Heart left ventricle (tissue), 13 donors: Measurements from ENCODE around the gene NLRP13.

Experiments
- POLR2A ChIP-seq, 2 donors: fragments of 450-650 bp; IDR thresholded peaks; one replicate each; pipeline ENCODE4 v1.6.1; 2017; ENCODE audit warnings: antibody characterized with exemption in 2 of 2, mild to moderate bottlenecking in 2 of 2, moderate library complexity in 2 of 2
- TF ChIP-seq, protein P1 (sequence below), 12 donors: fragments of 200-600 bp; sonication (generic) in 4 of 12; IDR thresholded peaks; one replicate each; pipeline versions ENCODE4 v1.5.0 to v1.8.0; 2018 to 2022; ENCODE audit warnings: antibody characterized with exemption in 12 of 12, mild to moderate bottlenecking in 5 of 12
- donor health status: ischemic (EF 13 %, LVEDD 7.1; RV severe dilation, severe dysfunction).
- donor health status: DM: no; HTN: yes; CAD: no.
- donor health status: DM: no; HTN: no; CAD: no.
- donor health status: ischemic (EF 25% LVEDD 6.9; RV normal size, moderate dysfunction).
- donor health status: ischemic (EF 25% LVEDD 5.7; RV mildly dilated, moderate dysfunction).
- donor health status: ischemic (EF 35%, LVEDD 5.7; RV mildly dilated, moderate dysfunction).
- donor health status: nonischemic (EF 11% LVEDD 7.7; RV severe dilation, severe dysfunction).
- donor health status: DM: yes; HTN: yes; CAD: no.
- donor health status: PGD.
- donor health status: ischemic (EF 29% LVEDD 5.4; RV normal size, mild dysfunction).
- donor health status: nonischemic (EF 23%, LVEDD 6.1; RV moderate dilation, normal function).

DNA sequence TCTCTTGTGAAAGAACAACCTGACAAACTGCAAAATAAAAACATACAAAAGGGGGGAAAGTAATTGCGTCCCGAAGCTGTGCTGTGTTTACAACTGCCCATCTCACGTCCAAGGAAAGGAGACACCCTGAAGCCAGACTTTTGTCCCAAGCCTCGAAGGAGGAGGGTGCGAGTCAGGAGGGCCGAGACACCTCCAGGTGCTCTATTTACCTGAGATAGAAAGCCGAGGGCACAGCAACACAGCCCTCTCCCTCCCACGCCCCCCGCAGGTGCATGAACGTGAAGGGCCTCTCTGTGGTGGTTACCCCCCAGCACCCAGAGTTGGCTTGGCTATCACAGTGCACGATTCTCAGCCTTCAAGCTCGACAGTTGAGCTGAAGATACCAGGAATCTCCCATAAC lies 33.2 kb downstream of the NLRP13 start:
- TF ChIP-seq, protein P1, sequence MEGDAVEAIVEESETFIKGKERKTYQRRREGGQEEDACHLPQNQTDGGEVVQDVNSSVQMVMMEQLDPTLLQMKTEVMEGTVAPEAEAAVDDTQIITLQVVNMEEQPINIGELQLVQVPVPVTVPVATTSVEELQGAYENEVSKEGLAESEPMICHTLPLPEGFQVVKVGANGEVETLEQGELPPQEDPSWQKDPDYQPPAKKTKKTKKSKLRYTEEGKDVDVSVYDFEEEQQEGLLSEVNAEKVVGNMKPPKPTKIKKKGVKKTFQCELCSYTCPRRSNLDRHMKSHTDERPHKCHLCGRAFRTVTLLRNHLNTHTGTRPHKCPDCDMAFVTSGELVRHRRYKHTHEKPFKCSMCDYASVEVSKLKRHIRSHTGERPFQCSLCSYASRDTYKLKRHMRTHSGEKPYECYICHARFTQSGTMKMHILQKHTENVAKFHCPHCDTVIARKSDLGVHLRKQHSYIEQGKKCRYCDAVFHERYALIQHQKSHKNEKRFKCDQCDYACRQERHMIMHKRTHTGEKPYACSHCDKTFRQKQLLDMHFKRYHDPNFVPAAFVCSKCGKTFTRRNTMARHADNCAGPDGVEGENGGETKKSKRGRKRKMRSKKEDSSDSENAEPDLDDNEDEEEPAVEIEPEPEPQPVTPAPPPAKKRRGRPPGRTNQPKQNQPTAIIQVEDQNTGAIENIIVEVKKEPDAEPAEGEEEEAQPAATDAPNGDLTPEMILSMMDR (IDR thresholded peaks at IDR 0.05) = no peak
- no peak for TF ChIP-seq POLR2A (IDR thresholded peaks at IDR 0.05)
